CD4-positive, alpha-beta memory T cell (primary cell): Measurements from ENCODE around the gene INHBC. TPM values are rescaled to one million over a fixed set of nuclear protein-coding genes. Genes with fewer than 3 reads are reported as not detected.

Experiments
- CTCF ChIA-PET: fragments of 350-600 bp; sonication (Branson Sonifier 250); formaldehyde crosslinking; loops from one replicate; lab custom pipeline; 2021; ENCODE audit warnings: inconsistent platforms; ENCODE audit not compliant: partially characterized antibody; lab: Charles Lee
- POLR2A ChIA-PET: fragments of 350-600 bp; sonication (Branson Sonifier 250); formaldehyde crosslinking; loops from one replicate; lab custom pipeline; 2021; ENCODE audit not compliant: partially characterized antibody; lab: Charles Lee
- DNase-seq, 5 donors: peaks; one replicate each; pipeline versions ENCODE4 v3.0.0 to v3.0.0-alpha.2; 2020 to 2022; ENCODE audit warnings: mixed read lengths in 1 of 5
- H3K27ac ChIP-seq: one replicate; pipeline ENCODE4 v1.7.0; 2013; ENCODE audit warnings: low read depth, low read length
- H3K27me3 ChIP-seq: 2 replicates; pipeline ENCODE4 v1.7.0; 2013; ENCODE audit warnings: mild to moderate bottlenecking, low read length, moderate library complexity; ENCODE audit not compliant: insufficient read depth
- H3K36me3 ChIP-seq: 2 replicates; pipeline ENCODE4 v1.7.0; 2013; ENCODE audit warnings: mild to moderate bottlenecking, low read length, moderate library complexity; ENCODE audit not compliant: insufficient read depth
- H3K4me1 ChIP-seq: 2 replicates; pipeline ENCODE4 v1.7.0; 2013; ENCODE audit warnings: mild to moderate bottlenecking, low read length, moderate library complexity; ENCODE audit not compliant: insufficient read depth
- H3K4me3 ChIP-seq, 2 donors: one replicate each; pipeline ENCODE4 v1.7.0; 2013; ENCODE audit warnings: low read length in 2 of 2, mild to moderate bottlenecking in 1 of 2
- H3K9me3 ChIP-seq, 2 donors: one replicate each; pipeline ENCODE4 v1.7.0; 2013; ENCODE audit warnings: low read length in 2 of 2, control low read depth in 1 of 2; ENCODE audit not compliant: control insufficient read depth in 1 of 2
- H3K27ac Mint-ChIP-seq, 7 donors: one replicate each; pipeline ENCODE4 v1.8.0; 2020 to 2021; ENCODE audit warnings: mixed read lengths in 7 of 7, mild to moderate bottlenecking in 6 of 7, inconsistent platforms in 3 of 7, moderate library complexity in 3 of 7
- H3K27me3 Mint-ChIP-seq, 2 donors: one replicate each; pipeline ENCODE4 v1.8.0; 2020 to 2021; ENCODE audit warnings: mixed read lengths in 2 of 2
- H3K36me3 Mint-ChIP-seq, 2 donors: one replicate each; pipeline ENCODE4 v1.8.0; 2020 to 2021; ENCODE audit warnings: mixed read lengths in 2 of 2, inconsistent platforms in 1 of 2, mild to moderate bottlenecking in 1 of 2
- H3K4me1 Mint-ChIP-seq, 4 donors: one replicate each; pipeline ENCODE4 v1.8.0; 2020 to 2021; ENCODE audit warnings: mixed read lengths in 4 of 4, mild to moderate bottlenecking in 1 of 4
- H3K4me3 Mint-ChIP-seq, 8 donors: one replicate each; pipeline ENCODE4 v1.8.0; 2020 to 2021; ENCODE audit warnings: mixed read lengths in 8 of 8, mild to moderate bottlenecking in 7 of 8, moderate library complexity in 6 of 8, inconsistent platforms in 3 of 8
- H3K9me3 Mint-ChIP-seq, 8 donors: one replicate each; pipeline ENCODE4 v1.8.0; 2020 to 2021; ENCODE audit warnings: mixed read lengths in 8 of 8, mild to moderate bottlenecking in 5 of 8, inconsistent platforms in 3 of 8, moderate library complexity in 1 of 8
- intact Hi-C: fragments of 100-400 bp; cut with micrococcal nuclease; formaldehyde crosslinking; loops from one replicate; pipeline ENCODE4 v1.15.1; 2023
- polyA plus RNA-seq, 2 donors: library from polyadenylated mRNA; unstranded; fragments of 300-500 nt; fragmentation: Illumina TruSeq; gene quantifications; one replicate each; pipeline ENCODE4 v1.2.3, GENCODE V29; 2021
- total RNA-seq, 2 experiments: library from RNA; stranded (reverse); gene quantifications; one replicate each; pipeline ENCODE4 v1.2.3, GENCODE V29; 2021

The INHBC gene, protein sequence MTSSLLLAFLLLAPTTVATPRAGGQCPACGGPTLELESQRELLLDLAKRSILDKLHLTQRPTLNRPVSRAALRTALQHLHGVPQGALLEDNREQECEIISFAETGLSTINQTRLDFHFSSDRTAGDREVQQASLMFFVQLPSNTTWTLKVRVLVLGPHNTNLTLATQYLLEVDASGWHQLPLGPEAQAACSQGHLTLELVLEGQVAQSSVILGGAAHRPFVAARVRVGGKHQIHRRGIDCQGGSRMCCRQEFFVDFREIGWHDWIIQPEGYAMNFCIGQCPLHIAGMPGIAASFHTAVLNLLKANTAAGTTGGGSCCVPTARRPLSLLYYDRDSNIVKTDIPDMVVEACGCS
- not detected for total RNA-seq
- polyA plus RNA-seq = not detected

DNA sequence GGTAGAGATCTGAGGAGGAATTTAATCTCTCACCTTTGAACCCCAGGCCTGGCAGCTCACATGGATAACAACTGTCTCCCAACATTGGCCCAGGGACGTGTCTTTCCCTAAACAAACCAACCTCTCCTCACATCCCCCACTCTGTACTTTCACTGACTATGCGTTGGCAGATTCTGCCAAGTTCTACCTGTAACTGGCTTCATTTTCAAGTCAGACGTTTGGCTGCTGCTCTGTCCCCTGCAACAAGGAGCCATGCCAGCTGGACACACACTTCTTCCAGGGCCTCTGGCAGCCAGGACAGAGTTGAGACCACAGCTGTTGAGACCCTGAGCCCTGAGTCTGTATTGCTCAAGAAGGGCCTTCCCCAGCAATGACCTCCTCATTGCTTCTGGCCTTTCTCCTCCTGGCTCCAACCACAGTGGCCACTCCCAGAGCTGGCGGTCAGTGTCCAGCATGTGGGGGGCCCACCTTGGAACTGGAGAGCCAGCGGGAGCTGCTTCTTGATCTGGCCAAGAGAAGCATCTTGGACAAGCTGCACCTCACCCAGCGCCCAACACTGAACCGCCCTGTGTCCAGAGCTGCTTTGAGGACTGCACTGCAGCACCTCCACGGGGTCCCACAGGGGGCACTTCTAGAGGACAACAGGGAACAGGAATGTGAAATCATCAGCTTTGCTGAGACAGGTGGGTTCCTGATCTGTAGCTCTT lies at the start of gene INHBC:
TSS of gene INHBC (plus strand) at position 268 of the 707 bp plus-strand sequence. CDS start at position 371, 103 bp downstream.
- H3K4me3 Mint-ChIP-seq = peak within 1 kb of the TSS in 2 of 8 donors; percentile 14 to 32
- peaks cover 0 to 10% of the 10 kb centered on the region in 2 donors for H3K36me3 Mint-ChIP-seq
- DNase-seq = no peak
- Histone ChIP-seq H3K36me3 (no peaks in the 10 kb centered on the region), H3K27me3 (no peaks in the 10 kb centered on the region), H3K9me3 (no peaks in the 10 kb centered on the region), H3K4me3 (no peak within 1 kb of the TSS), H3K27ac (no peak within 1 kb of the TSS), H3K4me1 (peaks cover 13% of the 10 kb centered on the region)
- H3K27me3 Mint-ChIP-seq = peaks cover 0 to 2% of the 10 kb centered on the region in 2 donors
- no peaks in the 10 kb centered on the region for H3K9me3 Mint-ChIP-seq
- ChIA-PET POLR2A (interaction anchor here (1.1 kb wide), 1 partner anchor 24 kb away, joined by 3 read pairs; no protein-coding TSS in a partner anchor), CTCF (interaction anchor here (1.3 to 3.0 kb wide), 4 partner anchors 18 to 24 kb away, joined by 3 to 16 read pairs (median 8); partner anchors contain the start of genes GLI1 and INHBE)
- intact Hi-C loops = no loop called here
- H3K27ac Mint-ChIP-seq = peak within 1 kb of the TSS in 6 of 7 donors; percentile 22 to 84 (median 68)
- peaks cover 13 to 23% (median 19%) of the 10 kb centered on the region in 4 donors for H3K4me1 Mint-ChIP-seq

DNA sequence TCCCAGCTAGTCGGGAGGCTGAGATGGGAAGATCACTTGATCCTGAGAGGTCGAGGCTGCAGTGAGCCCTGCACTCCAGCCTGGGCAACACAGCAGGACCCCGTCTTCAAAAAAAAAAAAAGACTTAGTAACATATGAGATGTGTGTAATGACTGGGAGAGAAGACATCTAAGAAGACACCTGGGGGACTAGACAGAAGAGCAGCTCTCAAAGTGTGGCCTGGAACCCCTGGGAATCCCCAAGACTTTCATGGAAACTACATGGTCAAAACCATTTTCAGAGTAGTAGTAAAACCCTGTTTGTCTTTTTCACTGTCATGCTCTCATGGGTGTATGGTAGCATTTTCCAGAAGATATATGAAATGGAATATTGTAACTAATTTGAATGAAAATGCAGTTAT lies 49.0 kb upstream of the INHBC start:
- Histone ChIP-seq H3K4me3 (no peak overlapping the region), H3K4me1 (no peaks in the 10 kb centered on the region), H3K9me3 (no peaks in the 10 kb centered on the region), H3K27ac (no peak overlapping the region), H3K27me3 (no peaks in the 10 kb centered on the region), H3K36me3 (no peaks in the 10 kb centered on the region)
- ChIA-PET CTCF (no interaction called here), POLR2A (no interaction called here)
- Mint-ChIP-seq H3K9me3 (no peaks in the 10 kb centered on the region), H3K27ac (no peak overlapping the region), H3K27me3 (no peaks in the 10 kb centered on the region), H3K4me1 (peaks cover 0 to 6% (median 2%) of the 10 kb centered on the region in 4 donors), H3K4me3 (no peak overlapping the region), H3K36me3 (peaks cover 23 to 40% of the 10 kb centered on the region in 2 donors)
- intact Hi-C loops = no loop called here
- no peak for DNase-seq

DNA sequence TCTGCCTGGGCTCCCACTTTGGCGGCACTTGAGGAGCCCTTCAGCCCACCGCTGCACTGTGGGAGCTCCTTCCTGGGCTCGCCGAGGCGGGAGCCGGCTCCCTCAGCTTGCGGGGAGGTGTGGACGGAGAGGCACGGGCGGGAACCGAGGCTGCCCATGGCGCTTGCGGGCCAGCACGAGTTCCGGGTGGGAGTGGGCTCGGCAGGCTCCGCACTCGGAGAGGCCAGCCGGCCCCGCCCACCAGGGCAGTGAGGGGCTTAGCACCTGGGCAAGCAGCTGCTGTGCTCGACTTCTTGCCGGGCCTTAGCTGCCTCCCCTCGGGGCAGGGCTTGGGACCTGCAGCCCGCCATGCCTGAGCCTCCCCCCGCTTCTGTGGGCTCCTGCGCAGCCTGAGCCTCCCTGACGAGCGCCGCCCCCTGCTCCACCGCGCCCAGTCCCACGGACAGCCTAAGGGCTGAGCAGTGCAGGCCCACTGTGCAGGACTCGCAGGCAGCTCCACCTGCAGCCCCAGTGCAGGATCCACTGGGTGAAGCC lies 48.3 kb upstream of the INHBC start:
- no peaks in the 10 kb centered on the region for H3K9me3 Mint-ChIP-seq
- H3K36me3 Mint-ChIP-seq = peaks cover 22 to 39% of the 10 kb centered on the region in 2 donors
- Histone ChIP-seq H3K9me3 (no peaks in the 10 kb centered on the region), H3K4me1 (no peaks in the 10 kb centered on the region), H3K4me3 (no peak overlapping the region), H3K36me3 (no peaks in the 10 kb centered on the region), H3K27ac (no peak overlapping the region), H3K27me3 (no peaks in the 10 kb centered on the region)
- POLR2A ChIA-PET = no interaction called here
- no peak overlapping the region for H3K4me3 Mint-ChIP-seq
- no peaks in the 10 kb centered on the region for H3K27me3 Mint-ChIP-seq
- H3K27ac Mint-ChIP-seq = no peak overlapping the region
- DNase-seq = no peak
- H3K4me1 Mint-ChIP-seq = peaks cover 0 to 4% (median 2%) of the 10 kb centered on the region in 4 donors
- CTCF ChIA-PET = no interaction called here
- intact Hi-C loops = no loop called here

DNA sequence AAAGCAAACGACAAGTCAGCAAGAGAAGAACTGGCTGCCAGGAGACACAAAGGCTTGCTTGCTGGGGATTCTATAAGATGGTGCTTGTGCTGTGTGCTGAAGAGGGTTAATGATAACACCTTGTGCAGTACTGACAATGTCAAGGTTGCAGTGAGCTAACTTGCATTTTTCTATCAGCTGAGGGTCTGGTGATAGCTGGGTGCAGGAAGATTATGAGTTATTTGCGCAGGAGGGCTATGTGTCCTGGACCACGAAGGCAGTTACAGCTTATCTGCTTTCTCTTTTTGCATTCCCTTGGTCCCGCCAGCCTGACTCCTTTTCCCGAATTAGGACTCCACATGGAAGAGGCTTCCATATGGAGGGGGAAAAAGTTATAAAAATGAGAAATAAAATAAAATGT lies 46.2 kb upstream of the INHBC start:
- CTCF ChIA-PET = no interaction called here
- H3K9me3 Mint-ChIP-seq = no peaks in the 10 kb centered on the region
- Histone ChIP-seq H3K4me3 (no peak overlapping the region), H3K4me1 (no peaks in the 10 kb centered on the region), H3K27ac (no peak overlapping the region), H3K9me3 (no peaks in the 10 kb centered on the region), H3K36me3 (peaks cover 7% of the 10 kb centered on the region), H3K27me3 (no peaks in the 10 kb centered on the region)
- H3K27me3 Mint-ChIP-seq = no peaks in the 10 kb centered on the region
- POLR2A ChIA-PET = interaction anchor here (0.7 kb wide), 1 partner anchor 13 kb away, joined by 3 read pairs; no protein-coding TSS in a partner anchor
- no peak overlapping the region for H3K4me3 Mint-ChIP-seq
- peak overlapping the region in 4 of 7 donors; percentile 4 to 17 (median 12) for H3K27ac Mint-ChIP-seq
- intact Hi-C loops = no loop called here
- H3K4me1 Mint-ChIP-seq = peaks cover 0 to 4% (median 3%) of the 10 kb centered on the region in 4 donors
- peaks cover 21 to 47% of the 10 kb centered on the region in 2 donors for H3K36me3 Mint-ChIP-seq
- DNase-seq = no peak

DNA sequence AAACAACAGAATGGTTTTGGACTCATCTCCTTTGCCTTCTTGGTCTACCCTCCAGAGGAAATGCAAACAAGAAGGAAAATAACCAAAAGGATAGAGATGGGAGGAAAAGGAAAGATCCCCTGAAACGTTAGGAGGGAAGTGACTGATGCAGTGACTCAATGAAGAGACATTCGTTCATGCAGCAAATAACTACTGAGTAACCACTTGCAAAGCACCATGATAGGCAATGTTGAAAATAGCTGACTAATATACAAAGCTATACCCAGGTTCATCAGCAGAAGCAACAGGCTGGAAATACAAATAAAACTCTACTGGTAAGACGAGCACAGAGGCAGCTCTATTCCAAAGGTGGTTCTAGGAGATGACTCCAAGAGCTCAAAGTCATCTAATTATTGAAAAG lies 45.6 kb upstream of the INHBC start:
- H3K27me3 Mint-ChIP-seq = no peaks in the 10 kb centered on the region
- intact Hi-C loops = no loop called here
- peak overlapping the region in 2 of 7 donors; percentile 5 to 8 for H3K27ac Mint-ChIP-seq
- H3K9me3 Mint-ChIP-seq = no peaks in the 10 kb centered on the region
- Histone ChIP-seq H3K4me3 (no peak overlapping the region), H3K9me3 (no peaks in the 10 kb centered on the region), H3K36me3 (peaks cover 7% of the 10 kb centered on the region), H3K27me3 (no peaks in the 10 kb centered on the region), H3K4me1 (no peaks in the 10 kb centered on the region), H3K27ac (no peak overlapping the region)
- POLR2A ChIA-PET = interaction anchor here (0.7 kb wide), 1 partner anchor 12 kb away, joined by 3 read pairs; no protein-coding TSS in a partner anchor
- H3K36me3 Mint-ChIP-seq = peaks cover 21 to 49% of the 10 kb centered on the region in 2 donors
- H3K4me3 Mint-ChIP-seq = no peak overlapping the region
- peaks cover 0 to 4% (median 3%) of the 10 kb centered on the region in 4 donors for H3K4me1 Mint-ChIP-seq
- CTCF ChIA-PET = interaction anchor here (1.4 kb wide), 1 partner anchor 11 kb away, joined by 3 read pairs; no protein-coding TSS in a partner anchor
- DNase-seq = no peak

DNA sequence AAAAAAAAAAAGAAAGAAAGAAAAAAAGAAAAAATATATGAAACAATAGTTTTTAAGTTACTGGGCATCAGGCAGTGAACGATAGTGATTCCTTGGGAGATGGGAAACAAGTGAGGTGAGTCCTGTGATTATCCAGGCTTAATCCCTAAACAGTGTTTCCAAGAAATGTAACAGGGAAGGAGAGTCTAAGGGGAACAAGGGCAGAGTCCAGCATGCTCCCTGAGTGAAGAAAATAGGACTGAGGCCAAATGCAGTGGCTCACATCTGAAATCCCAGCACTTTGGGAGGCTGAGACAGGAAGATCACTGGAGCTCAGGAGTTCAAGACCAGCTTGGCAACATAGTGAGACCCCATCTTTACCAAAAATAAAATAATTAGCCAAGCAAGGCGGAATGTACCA lies 44.4 kb upstream of the INHBC start:
- no peak overlapping the region for H3K4me3 Mint-ChIP-seq
- Histone ChIP-seq H3K4me3 (no peak overlapping the region), H3K27me3 (no peaks in the 10 kb centered on the region), H3K27ac (no peak overlapping the region), H3K9me3 (no peaks in the 10 kb centered on the region), H3K4me1 (no peaks in the 10 kb centered on the region), H3K36me3 (peaks cover 7% of the 10 kb centered on the region)
- peaks cover 0 to 4% (median 3%) of the 10 kb centered on the region in 4 donors for H3K4me1 Mint-ChIP-seq
- DNase-seq = no peak
- H3K27me3 Mint-ChIP-seq = no peaks in the 10 kb centered on the region
- H3K27ac Mint-ChIP-seq = peak overlapping the region in 2 of 7 donors; percentile 24 to 34
- ChIA-PET CTCF (interaction anchor here (0.6 to 1.4 kb wide), 2 partner anchors 10 to 27 kb away, joined by 3 read pairs; no protein-coding TSS in a partner anchor), POLR2A (no interaction called here)
- H3K36me3 Mint-ChIP-seq = peaks cover 26 to 52% of the 10 kb centered on the region in 2 donors
- no peaks in the 10 kb centered on the region for H3K9me3 Mint-ChIP-seq
- intact Hi-C loops = no loop called here

DNA sequence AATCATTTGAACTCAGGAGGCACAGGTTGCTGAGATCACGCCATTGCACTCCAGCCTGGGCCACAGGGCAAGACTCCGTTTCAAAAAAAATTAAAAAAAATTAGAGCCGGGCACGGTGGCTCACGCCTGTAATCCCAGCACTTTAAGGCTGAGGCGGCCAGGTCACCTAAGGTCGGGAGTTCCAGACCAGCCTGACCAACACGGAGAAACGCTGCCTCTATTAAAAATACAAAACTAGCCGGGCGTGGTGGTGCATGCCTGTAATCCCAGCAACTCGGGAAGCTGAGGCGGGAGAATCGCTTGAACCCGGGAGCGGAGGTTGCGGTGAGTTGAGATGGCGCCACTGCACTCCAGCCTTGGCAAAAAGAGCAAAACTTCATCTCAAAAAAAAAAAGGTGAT lies 39.5 kb upstream of the INHBC start:
- Histone ChIP-seq H3K4me3 (no peak overlapping the region), H3K36me3 (peaks cover 7% of the 10 kb centered on the region), H3K4me1 (no peaks in the 10 kb centered on the region), H3K9me3 (no peaks in the 10 kb centered on the region), H3K27me3 (no peaks in the 10 kb centered on the region), H3K27ac (no peak overlapping the region)
- POLR2A ChIA-PET = no interaction called here
- no peaks in the 10 kb centered on the region for H3K9me3 Mint-ChIP-seq
- H3K27ac Mint-ChIP-seq = no peak overlapping the region
- H3K4me3 Mint-ChIP-seq = no peak overlapping the region
- DNase-seq = no peak
- intact Hi-C loops = no loop called here
- peaks cover 21 to 47% of the 10 kb centered on the region in 2 donors for H3K36me3 Mint-ChIP-seq
- CTCF ChIA-PET = no interaction called here
- peaks cover 4 to 9% (median 9%) of the 10 kb centered on the region in 4 donors for H3K4me1 Mint-ChIP-seq
- no peaks in the 10 kb centered on the region for H3K27me3 Mint-ChIP-seq
